ENCODE results near the gene POLR1G. TPM values are rescaled to one million over a fixed set of nuclear protein-coding genes. Genes with fewer than 3 reads are reported as not detected.

POLR1G gene
- total RNA-seq, 1 donor from 2014 or later: 16.8 TPM

GRCh38 chr19:45444318-45445041 is 38.0 kb downstream of the POLR1G start:
- DNase-seq (ENCODE audit: low read depth): no peak
- Histone ChIP-seq H3K27me3 (ENCODE audit: control insufficient read depth, insufficient read depth, low read length) (no peaks in the 10 kb centered on the region), H3K4me3 (ENCODE audit: low read depth, low read length) (no peak overlapping the region), H3K36me3 (ENCODE audit: control insufficient read depth, insufficient read depth, low read length) (no peaks in the 10 kb centered on the region)
- no peak for FAIRE-seq
- TF ChIP-seq, protein P1, sequence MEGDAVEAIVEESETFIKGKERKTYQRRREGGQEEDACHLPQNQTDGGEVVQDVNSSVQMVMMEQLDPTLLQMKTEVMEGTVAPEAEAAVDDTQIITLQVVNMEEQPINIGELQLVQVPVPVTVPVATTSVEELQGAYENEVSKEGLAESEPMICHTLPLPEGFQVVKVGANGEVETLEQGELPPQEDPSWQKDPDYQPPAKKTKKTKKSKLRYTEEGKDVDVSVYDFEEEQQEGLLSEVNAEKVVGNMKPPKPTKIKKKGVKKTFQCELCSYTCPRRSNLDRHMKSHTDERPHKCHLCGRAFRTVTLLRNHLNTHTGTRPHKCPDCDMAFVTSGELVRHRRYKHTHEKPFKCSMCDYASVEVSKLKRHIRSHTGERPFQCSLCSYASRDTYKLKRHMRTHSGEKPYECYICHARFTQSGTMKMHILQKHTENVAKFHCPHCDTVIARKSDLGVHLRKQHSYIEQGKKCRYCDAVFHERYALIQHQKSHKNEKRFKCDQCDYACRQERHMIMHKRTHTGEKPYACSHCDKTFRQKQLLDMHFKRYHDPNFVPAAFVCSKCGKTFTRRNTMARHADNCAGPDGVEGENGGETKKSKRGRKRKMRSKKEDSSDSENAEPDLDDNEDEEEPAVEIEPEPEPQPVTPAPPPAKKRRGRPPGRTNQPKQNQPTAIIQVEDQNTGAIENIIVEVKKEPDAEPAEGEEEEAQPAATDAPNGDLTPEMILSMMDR (IDR thresholded peaks at IDR 0.05; ENCODE audit: insufficient read depth, low read length, severe bottlenecking): no peak

GRCh38 chr19:45445139-45445538 is 38.7 kb downstream of the POLR1G start:
- FAIRE-seq (no peak), DNase-seq (ENCODE audit: low read depth) (no peak)
- TF ChIP-seq, protein P1 (IDR thresholded peaks at IDR 0.05; ENCODE audit: insufficient read depth, low read length, severe bottlenecking): no peak
- Histone ChIP-seq H3K4me3 (ENCODE audit: low read depth, low read length) (no peak overlapping the region), H3K27me3 (ENCODE audit: control insufficient read depth, insufficient read depth, low read length) (no peaks in the 10 kb centered on the region), H3K36me3 (ENCODE audit: control insufficient read depth, insufficient read depth, low read length) (no peaks in the 10 kb centered on the region)

DNA sequence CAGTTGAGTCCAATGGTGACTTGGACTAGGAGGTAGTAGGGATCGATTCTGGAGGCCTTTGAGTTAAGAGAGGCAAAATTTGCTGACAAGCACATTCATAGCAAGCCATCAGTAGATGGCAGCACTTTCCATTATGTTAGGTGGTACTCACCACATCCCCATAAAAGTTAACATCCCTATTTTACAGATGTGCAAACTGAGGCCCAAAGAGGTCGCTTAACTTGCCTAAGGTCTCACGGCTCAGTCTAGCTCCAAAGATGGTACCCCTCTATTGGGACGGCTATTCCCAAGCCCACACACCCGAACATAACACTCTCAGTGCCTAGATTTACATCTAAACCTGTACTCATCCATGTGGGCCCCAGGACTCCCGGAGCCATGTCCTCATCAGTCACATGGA is 39.9 kb downstream of the POLR1G start:
- no peaks in the 10 kb centered on the region for H3K27me3 ChIP-seq (ENCODE audit: control insufficient read depth, insufficient read depth, low read length)
- TF ChIP-seq, protein P1 (IDR thresholded peaks at IDR 0.05; ENCODE audit: insufficient read depth, low read length, severe bottlenecking): peak; percentile 44
- H3K36me3 ChIP-seq (ENCODE audit: control insufficient read depth, insufficient read depth, low read length): no peaks in the 10 kb centered on the region
- DNase-seq (ENCODE audit: low read depth): peak; percentile 50
- H3K4me3 ChIP-seq (ENCODE audit: low read depth, low read length): no peak overlapping the region
- no peak for FAIRE-seq

DNA sequence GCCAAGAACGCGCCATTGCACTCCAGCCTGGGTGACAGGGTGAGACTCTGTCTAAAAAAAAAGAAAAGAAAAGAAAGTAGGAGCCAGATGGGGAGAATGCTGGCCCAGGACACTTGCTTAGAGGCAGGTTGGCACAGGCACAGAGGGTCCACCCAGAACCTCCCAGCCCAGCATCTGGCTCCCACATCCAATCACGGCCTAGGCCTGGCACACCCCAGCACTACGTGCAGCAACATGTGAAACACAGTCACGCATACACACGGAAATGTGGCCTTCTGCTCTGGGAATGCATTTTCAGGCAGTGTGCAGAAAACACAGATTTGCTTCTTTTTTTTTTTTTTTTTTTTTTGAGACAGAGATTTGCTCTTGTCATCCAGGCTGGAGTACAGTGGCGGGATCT is 40.5 kb downstream of the POLR1G start:
- DNase-seq (ENCODE audit: low read depth): peak; percentile 99
- FAIRE-seq: peak; percentile 50
- Histone ChIP-seq H3K36me3 (ENCODE audit: control insufficient read depth, insufficient read depth, low read length) (no peaks in the 10 kb centered on the region), H3K4me3 (ENCODE audit: low read depth, low read length) (no peak overlapping the region), H3K27me3 (ENCODE audit: control insufficient read depth, insufficient read depth, low read length) (no peaks in the 10 kb centered on the region)
- TF ChIP-seq, protein P1 (IDR thresholded peaks at IDR 0.05; ENCODE audit: insufficient read depth, low read length, severe bottlenecking): no peak

DNA sequence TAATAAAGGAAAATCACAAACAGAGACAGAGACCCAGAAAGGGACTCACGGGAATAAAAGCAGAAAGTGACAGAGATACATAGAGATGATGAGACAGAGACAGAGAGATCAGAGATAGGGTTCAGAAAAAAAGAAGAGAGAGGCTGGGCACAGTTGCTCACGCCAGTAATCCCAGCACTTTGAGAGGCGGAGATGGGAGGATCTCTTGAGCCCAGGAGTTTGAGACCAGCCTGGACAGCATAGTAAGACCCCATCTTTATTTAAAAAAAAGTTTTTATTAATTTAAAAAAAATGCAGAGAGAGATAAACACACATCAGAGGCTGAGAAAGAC is 41.9 kb downstream of the POLR1G start:
- Histone ChIP-seq H3K36me3 (ENCODE audit: control insufficient read depth, insufficient read depth, low read length) (no peaks in the 10 kb centered on the region), H3K4me3 (ENCODE audit: low read depth, low read length) (no peak overlapping the region), H3K27me3 (ENCODE audit: control insufficient read depth, insufficient read depth, low read length) (no peaks in the 10 kb centered on the region)
- TF ChIP-seq, protein P1 (IDR thresholded peaks at IDR 0.05; ENCODE audit: insufficient read depth, low read length, severe bottlenecking): no peak
- FAIRE-seq (no peak), DNase-seq (ENCODE audit: low read depth) (no peak)

DNA sequence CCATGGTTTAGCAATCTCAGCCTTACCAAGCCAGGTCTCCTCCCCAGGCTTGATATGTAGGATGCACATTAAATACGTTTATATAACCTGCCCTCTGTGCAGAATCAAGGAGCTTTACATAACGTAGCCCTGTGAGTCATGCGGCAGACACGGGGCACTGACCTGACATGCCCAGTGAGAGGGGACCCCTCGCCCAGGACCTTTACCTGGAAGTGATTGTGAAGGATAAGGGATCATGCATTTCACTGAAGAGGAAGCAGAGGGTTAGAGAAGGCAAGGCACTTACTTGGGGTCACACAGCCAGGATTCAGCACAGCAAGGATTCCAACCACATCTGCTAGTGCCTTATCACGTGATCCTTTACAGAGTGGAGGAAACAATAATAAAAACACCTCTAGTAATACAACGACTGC is 42.4 kb downstream of the POLR1G start:
- TF ChIP-seq, protein P1 (IDR thresholded peaks at IDR 0.05; ENCODE audit: insufficient read depth, low read length, severe bottlenecking): no peak
- no peaks in the 10 kb centered on the region for H3K36me3 ChIP-seq (ENCODE audit: control insufficient read depth, insufficient read depth, low read length)
- FAIRE-seq (peak; percentile 66), DNase-seq (ENCODE audit: low read depth) (peak; percentile 93)
- H3K27me3 ChIP-seq (ENCODE audit: control insufficient read depth, insufficient read depth, low read length): no peaks in the 10 kb centered on the region
- no peak overlapping the region for H3K4me3 ChIP-seq (ENCODE audit: low read depth, low read length)
